SK-N-MC (cell line): ENCODE results near the gene ZNF90.

Experiments
- EZH2 ChIP-seq: fragments of 200-600 bp; sonication (generic); IDR thresholded peaks from one replicate; pipeline ENCODE4 v1.6.1; 2017; ENCODE audit warnings: antibody characterized with exemption
- FOXP2 ChIP-seq: optimal IDR thresholded peaks from 2 replicates; pipeline ENCODE3; 2011; ENCODE audit warnings: mild to moderate bottlenecking, moderate library complexity; ENCODE audit not compliant: insufficient read depth; ENCODE audit errors: extremely low read length, control extremely low read depth
- POLR2AphosphoS5 ChIP-seq: IDR thresholded peaks from 2 replicates; pipeline ENCODE4 v1.6.1; 2012; ENCODE audit warnings: mild to moderate bottlenecking, low read depth, low read length, borderline replicate concordance

GRCh38 chr19:20044663-20045062 lies 33.1 kb upstream of the ZNF90 start:
- no peak for TF ChIP-seq POLR2AphosphoS5
- no peak for TF ChIP-seq EZH2
- TF ChIP-seq FOXP2: no peak
